H9 (cell line): ENCODE data around the gene DNAH8. TPM values are rescaled to one million over a fixed set of nuclear protein-coding genes. Genes with fewer than 3 reads are reported as not detected.

ENCODE experiments used
- DNase-seq: peaks from one replicate; pipeline ENCODE4 v3.0.0-alpha.2; 2017
- H2AFZ ChIP-seq: one replicate; pipeline ENCODE4 v1.6.1; 2013; ENCODE audit warnings: mild to moderate bottlenecking, low read length, control low read depth, moderate library complexity
- H2AK5ac ChIP-seq: 2 replicates; pipeline ENCODE4 v1.6.1; 2013; ENCODE audit warnings: low read length, control low read depth, mixed read lengths; ENCODE audit not compliant: insufficient read length
- H2BK120ac ChIP-seq: one replicate; pipeline ENCODE4 v1.6.1; 2013; ENCODE audit warnings: low read depth, mild to moderate bottlenecking, low read length, control low read depth, inconsistent platforms; ENCODE audit not compliant: poor library complexity, severe bottlenecking
- H2BK12ac ChIP-seq: 2 replicates; pipeline ENCODE4 v1.6.1; 2013; ENCODE audit warnings: low read length, control low read depth, mixed read lengths, low read depth; ENCODE audit not compliant: insufficient read length
- H2BK15ac ChIP-seq: 2 replicates; pipeline ENCODE4 v1.6.1; 2013; ENCODE audit warnings: low read depth, low read length, control low read depth
- H2BK20ac ChIP-seq: one replicate; pipeline ENCODE4 v1.6.1; 2013; ENCODE audit warnings: low read depth, mild to moderate bottlenecking, low read length, control low read depth, inconsistent platforms; ENCODE audit not compliant: poor library complexity, severe bottlenecking
- H2BK5ac ChIP-seq: 2 replicates; pipeline ENCODE4 v1.6.1; 2013; ENCODE audit warnings: low read length, control low read depth, mixed read lengths; ENCODE audit not compliant: insufficient read length
- H3K14ac ChIP-seq: 2 replicates; pipeline ENCODE4 v1.6.1; 2013; ENCODE audit warnings: low read length, control low read depth; ENCODE audit not compliant: insufficient read depth
- H3K18ac ChIP-seq: 2 replicates; pipeline ENCODE4 v1.6.1; 2013; ENCODE audit warnings: low read depth, mild to moderate bottlenecking, mixed read lengths, low read length, control low read depth; ENCODE audit not compliant: insufficient read length
- H3K23ac ChIP-seq: 2 replicates; pipeline ENCODE4 v1.6.1; 2013; ENCODE audit warnings: low read length, control low read depth, mixed read lengths, low read depth; ENCODE audit not compliant: insufficient read length
- H3K23me2 ChIP-seq: 2 replicates; pipeline ENCODE4 v1.6.1; 2013; ENCODE audit warnings: low read depth, mild to moderate bottlenecking, mixed read lengths, low read length, control low read depth; ENCODE audit not compliant: insufficient read length, poor library complexity, severe bottlenecking
- H3K27ac ChIP-seq: 2 replicates; pipeline ENCODE4 v1.5.1; 2013; ENCODE audit warnings: low read length, control low read depth, mixed read lengths, low read depth; ENCODE audit not compliant: insufficient read length
- H3K27me3 ChIP-seq: 2 replicates; pipeline ENCODE4 v1.6.1; 2013; ENCODE audit warnings: low read length, control low read depth, inconsistent platforms; ENCODE audit not compliant: insufficient read depth
- H3K4ac ChIP-seq: 2 replicates; pipeline ENCODE4 v1.6.1; 2013; ENCODE audit warnings: low read depth, mild to moderate bottlenecking, control low read depth, inconsistent platforms, low read length, moderate library complexity
- H3K4me1 ChIP-seq: 2 replicates; pipeline ENCODE4 v1.6.1; 2013; ENCODE audit warnings: low read length, control low read depth, inconsistent platforms; ENCODE audit not compliant: insufficient read depth
- H3K4me2 ChIP-seq: 2 replicates; pipeline ENCODE4 v1.6.1; 2013; ENCODE audit warnings: low read length, control low read depth, mixed read lengths; ENCODE audit not compliant: insufficient read length, insufficient read depth
- H3K56ac ChIP-seq: 2 replicates; pipeline ENCODE4 v1.6.1; 2013; ENCODE audit warnings: low read depth, mild to moderate bottlenecking, mixed read lengths, low read length, control low read depth; ENCODE audit not compliant: insufficient read length
- H3K79me1 ChIP-seq: 2 replicates; pipeline ENCODE4 v1.6.1; 2013; ENCODE audit warnings: low read depth, mild to moderate bottlenecking, moderate library complexity, low read length, control low read depth, inconsistent platforms; ENCODE audit not compliant: insufficient read depth, poor library complexity, severe bottlenecking
- H3K79me2 ChIP-seq: 2 replicates; pipeline ENCODE4 v1.6.1; 2013; ENCODE audit warnings: low read length, control low read depth, inconsistent platforms; ENCODE audit not compliant: insufficient read depth
- H3K9ac ChIP-seq: 2 replicates; pipeline ENCODE4 v1.6.1; 2013; ENCODE audit warnings: low read length, control low read depth, mixed read lengths; ENCODE audit not compliant: insufficient read length; ENCODE audit errors: extremely low read depth
- H3K9me3 ChIP-seq: one replicate; pipeline ENCODE4 v1.6.1; 2013; ENCODE audit warnings: low read depth, low read length, inconsistent platforms; ENCODE audit not compliant: control insufficient read depth
- H3T11ph ChIP-seq: one replicate; pipeline ENCODE4 v1.6.1; 2013; ENCODE audit warnings: mild to moderate bottlenecking, low read length, control low read depth, inconsistent platforms
- H4K20me1 ChIP-seq: one replicate; pipeline ENCODE4 v1.6.1; 2013; ENCODE audit not compliant: control insufficient read depth, insufficient read length, insufficient read depth
- H4K5ac ChIP-seq: 2 replicates; pipeline ENCODE4 v1.6.1; 2013; ENCODE audit warnings: low read depth, mild to moderate bottlenecking, mixed read lengths, low read length, control low read depth; ENCODE audit not compliant: insufficient read length
- H4K8ac ChIP-seq: replicated peaks from 2 replicates; pipeline ENCODE4 v1.6.1; 2013; ENCODE audit warnings: low read length, control low read depth, mixed read lengths, low read depth; ENCODE audit not compliant: insufficient read length
- H4K91ac ChIP-seq: 2 replicates; pipeline ENCODE4 v1.6.1; 2013; ENCODE audit warnings: low read depth, mild to moderate bottlenecking, moderate library complexity, mixed read lengths, low read length, control low read depth; ENCODE audit not compliant: insufficient read length
- H3K27ac Mint-ChIP-seq, 3 experiments: 2 replicates in 2 of 3; 3 replicates in 1 of 3; pipeline ENCODE4 v1.8.0; 2020 to 2021; ENCODE audit warnings: mixed read lengths in 3 of 3, mild to moderate bottlenecking in 1 of 3, moderate library complexity in 1 of 3
- H3K27me3 Mint-ChIP-seq: 2 replicates; pipeline ENCODE4 v1.8.0; 2021; ENCODE audit warnings: low read depth, mild to moderate bottlenecking, moderate library complexity, mixed read lengths
- H3K36me3 Mint-ChIP-seq, 3 experiments: 2 replicates in 2 of 3; 3 replicates in 1 of 3; pipeline ENCODE4 v1.8.0; 2020 to 2021; ENCODE audit warnings: low read depth in 3 of 3, mixed read lengths in 3 of 3; ENCODE audit not compliant: insufficient read depth in 1 of 3
- H3K4me1 Mint-ChIP-seq, 2 experiments: 2 replicates each; pipeline ENCODE4 v1.8.0; 2020; ENCODE audit warnings: mixed read lengths in 2 of 2
- H3K4me3 Mint-ChIP-seq, 2 experiments: 2 replicates in 1 of 2; 3 replicates in 1 of 2; pipeline ENCODE4 v1.8.0; 2020 to 2021; ENCODE audit warnings: mild to moderate bottlenecking in 2 of 2, mixed read lengths in 2 of 2, moderate library complexity in 1 of 2
- H3K9me3 Mint-ChIP-seq, 2 experiments: 2 replicates in 1 of 2; 3 replicates in 1 of 2; pipeline ENCODE4 v1.8.0; 2020; ENCODE audit warnings: mild to moderate bottlenecking in 2 of 2, mixed read lengths in 2 of 2, moderate library complexity in 1 of 2
- WGBS: extraction: QIAGEN DNeasy Blood & Tissue Kit; methylation state at CpG from one replicate; pipeline ENCODE4 v1.1.7; 2013; ENCODE audit warnings: missing lambda C conversion rate, low lambda C conversion rate, mixed read lengths; ENCODE audit not compliant: insufficient read length; ENCODE audit errors: extremely low coverage; 5-methylcytosine and 5-hydroxymethylcytosine counted together
- total RNA-seq: library from RNA; stranded (reverse); gene quantifications from 2 replicates; pipeline ENCODE4 v1.2.1, GENCODE V29; 2021
- TF ChIP-seq, protein P1 (sequence below): fragments of 200-600 bp; sonication (generic); conservative IDR thresholded peaks from 3 replicates; pipeline ENCODE4 v1.8.0; 2021; ENCODE audit warnings: antibody characterized with exemption, mild to moderate bottlenecking

Gene DNAH8
- total RNA-seq, 1 experiment from 2014 or later = not detected

GRCh38 chr6:39079197-39080125 lies 364.4 kb downstream of the DNAH8 start:
- H2BK20ac ChIP-seq = no peak overlapping the region
- no peak overlapping the region for H3K4me2 ChIP-seq
- H2BK15ac ChIP-seq = no peak overlapping the region
- no peaks in the 10 kb centered on the region for H3K79me1 ChIP-seq
- H3K36me3 Mint-ChIP-seq = no peaks in the 10 kb centered on the region; a peak in 1 of 7 replicates
- no peak overlapping the region for H3K9ac ChIP-seq
- no peak overlapping the region for H3K27ac ChIP-seq
- H3T11ph ChIP-seq = no peak overlapping the region
- H3K9me3 ChIP-seq = no peaks in the 10 kb centered on the region
- no peak overlapping the region for H3K56ac ChIP-seq
- no peak overlapping the region for H4K5ac ChIP-seq
- no peaks in the 10 kb centered on the region for H3K4me1 ChIP-seq
- TF ChIP-seq, protein P1, sequence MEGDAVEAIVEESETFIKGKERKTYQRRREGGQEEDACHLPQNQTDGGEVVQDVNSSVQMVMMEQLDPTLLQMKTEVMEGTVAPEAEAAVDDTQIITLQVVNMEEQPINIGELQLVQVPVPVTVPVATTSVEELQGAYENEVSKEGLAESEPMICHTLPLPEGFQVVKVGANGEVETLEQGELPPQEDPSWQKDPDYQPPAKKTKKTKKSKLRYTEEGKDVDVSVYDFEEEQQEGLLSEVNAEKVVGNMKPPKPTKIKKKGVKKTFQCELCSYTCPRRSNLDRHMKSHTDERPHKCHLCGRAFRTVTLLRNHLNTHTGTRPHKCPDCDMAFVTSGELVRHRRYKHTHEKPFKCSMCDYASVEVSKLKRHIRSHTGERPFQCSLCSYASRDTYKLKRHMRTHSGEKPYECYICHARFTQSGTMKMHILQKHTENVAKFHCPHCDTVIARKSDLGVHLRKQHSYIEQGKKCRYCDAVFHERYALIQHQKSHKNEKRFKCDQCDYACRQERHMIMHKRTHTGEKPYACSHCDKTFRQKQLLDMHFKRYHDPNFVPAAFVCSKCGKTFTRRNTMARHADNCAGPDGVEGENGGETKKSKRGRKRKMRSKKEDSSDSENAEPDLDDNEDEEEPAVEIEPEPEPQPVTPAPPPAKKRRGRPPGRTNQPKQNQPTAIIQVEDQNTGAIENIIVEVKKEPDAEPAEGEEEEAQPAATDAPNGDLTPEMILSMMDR = no peak
- H2BK120ac ChIP-seq = no peak overlapping the region
- no peaks in the 10 kb centered on the region for H3K23me2 ChIP-seq
- no peak overlapping the region for H3K4me3 Mint-ChIP-seq
- H2BK12ac ChIP-seq = no peak overlapping the region
- H2AK5ac ChIP-seq = no peak overlapping the region
- H3K4me1 Mint-ChIP-seq = peaks cover 15 to 17% of the 10 kb centered on the region in 2 experiments; a peak in 3 of 4 replicates
- H3K23ac ChIP-seq = no peak overlapping the region
- H3K27me3 ChIP-seq = no peaks in the 10 kb centered on the region
- WGBS = no CpG with 5 or more reads among the region's 8 CpGs
- peak overlapping the region in 1 of 3 experiments; percentile 22; a peak in 1 of 7 replicates for H3K27ac Mint-ChIP-seq
- peaks cover 19% of the 10 kb centered on the region for H3K27me3 Mint-ChIP-seq
- no peak overlapping the region for H4K8ac ChIP-seq
- no peak overlapping the region for H2AFZ ChIP-seq
- H4K20me1 ChIP-seq = no peaks in the 10 kb centered on the region
- DNase-seq = peak; percentile 14
- H4K91ac ChIP-seq = no peak overlapping the region
- H2BK5ac ChIP-seq = no peak overlapping the region
- H3K14ac ChIP-seq = no peak overlapping the region
- H3K79me2 ChIP-seq = no peaks in the 10 kb centered on the region
- no peak overlapping the region for H3K4ac ChIP-seq
- H3K9me3 Mint-ChIP-seq = no peaks in the 10 kb centered on the region
- no peak overlapping the region for H3K18ac ChIP-seq

Other genes with a start within 250 kb of the DNAH8 start
- gene BTBD9, start 75.4 kb upstream of the DNAH8 start, total RNA-seq = 7.8 and 8.9 TPM in 2 replicates
- 188 and 196 TPM in 2 replicates for gene GLO1, start 12.2 kb upstream of the DNAH8 start, total RNA-seq